GM18511 (cell line): ENCODE data around the gene EFCAB9.
"Not testable (repeated sequence)": the region's sequence is repeated elsewhere in the genome, so short reads cannot be mapped to it uniquely, and the experiment has no call there.

Experiments
- ATAC-seq: cut with Tn5 transposase; IDR thresholded peaks from one replicate; pipeline ENCODE4 v1.9.1; 2021; ENCODE audit warnings: mild to moderate bottlenecking, moderate library complexity; ENCODE audit not compliant: unreplicated experiment

The EFCAB9 gene

GRCh38 chr5:172193872-172194271 is at the start of gene EFCAB9:
Gene EFCAB9, plus strand, starts transcription at chr5:172194172. Its CDS starts 1 bp downstream, at chr5:172194173.
- no peak for ATAC-seq

- ATAC-seq: peak; percentile 54
Measured at GRCh38 chr5:172144291-172144815, 49.6 kb upstream of the EFCAB9 start.

GRCh38 chr5:172144931-172145869 is 48.8 kb upstream of the EFCAB9 start:
- ATAC-seq: no peak

- ATAC-seq: no peak
Measured at GRCh38 chr5:172145870-172146747, 47.9 kb upstream of the EFCAB9 start.

GRCh38 chr5:172146748-172147092 is 47.3 kb upstream of the EFCAB9 start:
- no peak for ATAC-seq

- no peak for ATAC-seq
Measured at GRCh38 chr5:172147857-172148256, 46.1 kb upstream of the EFCAB9 start.

- ATAC-seq: no peak
Measured at GRCh38 chr5:172148381-172148780, 45.6 kb upstream of the EFCAB9 start.

- ATAC-seq: no peak
Measured at GRCh38 chr5:172149073-172149472, 44.9 kb upstream of the EFCAB9 start.

- ATAC-seq: not testable (repeated sequence)
Measured at GRCh38 chr5:172149481-172149880, 44.5 kb upstream of the EFCAB9 start.

- ATAC-seq: peak; percentile 64
Measured at GRCh38 chr5:172150514-172151425, 43.2 kb upstream of the EFCAB9 start.

GRCh38 chr5:172151661-172152210 is 42.2 kb upstream of the EFCAB9 start:
- ATAC-seq: no peak

GRCh38 chr5:172153695-172154094 is 40.3 kb upstream of the EFCAB9 start:
- ATAC-seq: no peak

GRCh38 chr5:172155101-172155500 is 38.9 kb upstream of the EFCAB9 start:
- not testable (repeated sequence) for ATAC-seq

- ATAC-seq: no peak
Measured at GRCh38 chr5:172156541-172156994, 37.4 kb upstream of the EFCAB9 start.

- no peak for ATAC-seq
Measured at GRCh38 chr5:172159016-172159415, 35.0 kb upstream of the EFCAB9 start.

- ATAC-seq: no peak
Measured at GRCh38 chr5:172160506-172160905, 33.5 kb upstream of the EFCAB9 start.

- no peak for ATAC-seq
Measured at GRCh38 chr5:172162323-172162986, 31.5 kb upstream of the EFCAB9 start.

GRCh38 chr5:172162987-172163343 is 31.0 kb upstream of the EFCAB9 start:
- no peak for ATAC-seq

- no peak for ATAC-seq
Measured at GRCh38 chr5:172163346-172163745, 30.6 kb upstream of the EFCAB9 start.
